HepG2 (cell line): Measurements from ENCODE around the gene TAF12. TPM values are rescaled to one million over a fixed set of nuclear protein-coding genes. Genes with fewer than 3 reads are reported as not detected.

Experiments
- ARID4A ChIP-seq: sonication (generic); formaldehyde crosslinking; IDR thresholded peaks from 2 replicates; pipeline ENCODE4 v1.5.0; 2020; ENCODE audit warnings: mild to moderate bottlenecking, missing genetic modification reagents, borderline replicate concordance
- CREM ChIP-seq, 2 experiments: sonication (generic) in 1 of 2; formaldehyde crosslinking in 1 of 2; IDR thresholded peaks; 2 replicates each; pipeline versions ENCODE4 v1.4.0 to v1.6.1; 2016 to 2020; ENCODE audit warnings: antibody characterized with exemption in 1 of 2, mild to moderate bottlenecking in 1 of 2, missing genetic modification reagents in 1 of 2
- DR1 ChIP-seq: sonication (generic); formaldehyde crosslinking; IDR thresholded peaks from 2 replicates; pipeline ENCODE4 v1.8.0; 2021; ENCODE audit warnings: mild to moderate bottlenecking, missing genetic modification reagents, inconsistent platforms
- DRAP1 ChIP-seq: IDR thresholded peaks from 2 replicates; pipeline ENCODE4 v1.6.1; 2016; ENCODE audit warnings: missing genetic modification reagents, missing compliant biosample characterization
- ELK4 ChIP-seq: sonication (generic); formaldehyde crosslinking; IDR thresholded peaks from 2 replicates; pipeline ENCODE4 v1.9.0; 2021; ENCODE audit warnings: missing genetic modification reagents, borderline replicate concordance
- HOMEZ ChIP-seq: IDR thresholded peaks from 2 replicates; pipeline ENCODE4 v1.6.1; 2016; ENCODE audit warnings: low read depth
- JDP2 ChIP-seq: sonication (generic); formaldehyde crosslinking; IDR thresholded peaks from 2 replicates; pipeline ENCODE4 v1.8.1; 2022; ENCODE audit warnings: missing genetic modification reagents, borderline replicate concordance
- RCOR2 ChIP-seq: IDR thresholded peaks from 2 replicates; pipeline ENCODE4 v1.6.1; 2016; ENCODE audit warnings: missing biosample characterization, missing genetic modification reagents
- REL ChIP-seq: sonication (generic); formaldehyde crosslinking; conservative IDR thresholded peaks from 2 replicates; pipeline ENCODE4 v1.8.0; 2022; ENCODE audit warnings: mild to moderate bottlenecking, missing genetic modification reagents, moderate library complexity
- RELA ChIP-seq: sonication (generic); formaldehyde crosslinking; IDR thresholded peaks from 2 replicates; pipeline ENCODE4 v1.4.0; 2020; ENCODE audit warnings: missing genetic modification reagents
- TBX3 ChIP-seq: fragments of 450-650 bp; IDR thresholded peaks from 2 replicates; pipeline ENCODE4 v1.6.1; 2017; ENCODE audit warnings: antibody characterized with exemption, mild to moderate bottlenecking, inconsistent platforms, borderline replicate concordance
- U2AF2 ChIP-seq: fragments of 200-400 bp; formaldehyde crosslinking; IDR thresholded peaks from 2 replicates; pipeline ENCODE4 v1.6.1; 2017; ENCODE audit warnings: low read depth, mild to moderate bottlenecking, low read length
- ZBTB20 ChIP-seq: sonication (generic); formaldehyde crosslinking; IDR thresholded peaks from 2 replicates; pipeline ENCODE4 v1.8.1; 2023; ENCODE audit warnings: missing genetic modification reagents, low read depth, mild to moderate bottlenecking, borderline replicate concordance
- ZC3H13 ChIP-seq: sonication (generic); formaldehyde crosslinking; IDR thresholded peaks from 2 replicates; pipeline ENCODE4 v1.8.1; 2023; ENCODE audit warnings: mild to moderate bottlenecking, missing genetic modification reagents, moderate library complexity
- ZNF160 ChIP-seq: sonication (generic); formaldehyde crosslinking; IDR thresholded peaks from 2 replicates; pipeline ENCODE4 v1.8.0; 2022; ENCODE audit warnings: mild to moderate bottlenecking, inconsistent platforms, missing genetic modification reagents
- ZNF274 ChIP-seq: sonication (generic); formaldehyde crosslinking; IDR thresholded peaks from 2 replicates; pipeline ENCODE4 v1.5.1; 2020; ENCODE audit warnings: mild to moderate bottlenecking, missing genetic modification reagents
- ZNF451 ChIP-seq: sonication (generic); formaldehyde crosslinking; IDR thresholded peaks from 2 replicates; pipeline ENCODE4 v1.5.0; 2020; ENCODE audit warnings: mild to moderate bottlenecking, missing genetic modification reagents
- ZNF816 ChIP-seq: sonication (generic); formaldehyde crosslinking; IDR thresholded peaks from 2 replicates; pipeline ENCODE4 v1.8.0; 2022; ENCODE audit warnings: missing genetic modification reagents, mild to moderate bottlenecking, borderline replicate concordance
- ZNF891 ChIP-seq: sonication (generic); formaldehyde crosslinking; IDR thresholded peaks from 2 replicates; pipeline ENCODE4 v1.5.0; 2020; ENCODE audit warnings: mild to moderate bottlenecking, missing genetic modification reagents
- polyA plus RNA-seq, 8 experiments: library from polyadenylated mRNA; depleted of rRNA in 3 of 8; stranded (reverse) in 7 of 8; unstranded in 1 of 8; fragments of >200 nt; fragmentation: Illumina TruSeq in 4 of 8; extraction: Trizol in 4 of 8; gene quantifications; 2 replicates each; pipeline versions ENCODE4 v1.2.1 to v1.2.3, GENCODE V29; 2011 to 2016; ENCODE audit warnings: low read depth in 4 of 8, missing spikeins in 1 of 8, mixed read lengths in 1 of 8; ENCODE audit not compliant: insufficient read depth in 1 of 8
- total RNA-seq, 5 experiments: library from RNA; depleted of rRNA; stranded (reverse); fragments of >200 nt; fragmentation: Illumina TruSeq; extraction: Trizol; gene quantifications; 2 replicates each; pipeline ENCODE4 v1.2.3, GENCODE V29; 2016; ENCODE audit warnings: low read depth in 1 of 5
- TF ChIP-seq, protein P1 (sequence below): sonication (generic); formaldehyde crosslinking; conservative IDR thresholded peaks from 2 replicates; pipeline ENCODE4 v1.4.0; 2020; ENCODE audit warnings: missing genetic modification reagents

The TAF12 gene
- total and polyA plus RNA-seq, 2 of the 13 experiments (the other 11 are each of a cell fraction or from before 2014, with no cell fraction given) = 16.3 to 17.1 TPM

GRCh38 chr1:28595412-28596191 is 47.3 kb downstream of the TAF12 start (continued):
- no peak for TF ChIP-seq ZNF160 (CRISPR knock-in tag)
- 0 out of 2 replicates have a peak, but pooled peaks have one; percentile 5 for TF ChIP-seq DRAP1 (CRISPR knock-in tag)
- TF ChIP-seq CREM (IDR thresholded peaks at IDR 0.05) = no peak
- TF ChIP-seq CREM (CRISPR knock-in tag; IDR thresholded peaks at IDR 0.05) = no peak
- TF ChIP-seq ZNF816 (CRISPR knock-in tag) = no peak
- no peak for TF ChIP-seq JDP2 (CRISPR knock-in tag)
- TF ChIP-seq ARID4A (CRISPR knock-in tag) = no peak; the same call in 1 of the 2 replicates
- no peak for TF ChIP-seq RELA (CRISPR knock-in tag)
- TF ChIP-seq, protein P1, sequence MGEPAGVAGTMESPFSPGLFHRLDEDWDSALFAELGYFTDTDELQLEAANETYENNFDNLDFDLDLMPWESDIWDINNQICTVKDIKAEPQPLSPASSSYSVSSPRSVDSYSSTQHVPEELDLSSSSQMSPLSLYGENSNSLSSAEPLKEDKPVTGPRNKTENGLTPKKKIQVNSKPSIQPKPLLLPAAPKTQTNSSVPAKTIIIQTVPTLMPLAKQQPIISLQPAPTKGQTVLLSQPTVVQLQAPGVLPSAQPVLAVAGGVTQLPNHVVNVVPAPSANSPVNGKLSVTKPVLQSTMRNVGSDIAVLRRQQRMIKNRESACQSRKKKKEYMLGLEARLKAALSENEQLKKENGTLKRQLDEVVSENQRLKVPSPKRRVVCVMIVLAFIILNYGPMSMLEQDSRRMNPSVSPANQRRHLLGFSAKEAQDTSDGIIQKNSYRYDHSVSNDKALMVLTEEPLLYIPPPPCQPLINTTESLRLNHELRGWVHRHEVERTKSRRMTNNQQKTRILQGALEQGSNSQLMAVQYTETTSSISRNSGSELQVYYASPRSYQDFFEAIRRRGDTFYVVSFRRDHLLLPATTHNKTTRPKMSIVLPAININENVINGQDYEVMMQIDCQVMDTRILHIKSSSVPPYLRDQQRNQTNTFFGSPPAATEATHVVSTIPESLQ (CRISPR knock-in tag) = no peak
- TF ChIP-seq DR1 (CRISPR knock-in tag) = no peak
- TF ChIP-seq ZNF451 (CRISPR knock-in tag) = no peak
- TF ChIP-seq RCOR2 = no peak
- TF ChIP-seq U2AF2 = no peak
- 0 out of 2 replicates have a peak, but pooled peaks have one; percentile 31 for TF ChIP-seq REL (CRISPR knock-in tag)
- TF ChIP-seq ZC3H13 (CRISPR knock-in tag) = peak; percentile 100
- TF ChIP-seq TBX3 = no peak
- TF ChIP-seq ZBTB20 (CRISPR knock-in tag) = no peak
- no peak for TF ChIP-seq ELK4
- TF ChIP-seq ZNF891 (CRISPR knock-in tag) = no peak
- no peak for TF ChIP-seq HOMEZ (CRISPR knock-in tag)
- TF ChIP-seq ZNF274 (CRISPR knock-in tag) = no peak
